A549 (cell line): ENCODE results near the gene LIG1.

Experiments
- CBX2 ChIP-seq: fragments of 200-600 bp; sonication (generic); IDR thresholded peaks from 2 replicates; pipeline ENCODE4 v1.6.1; 2016; ENCODE audit warnings: low read depth, mild to moderate bottlenecking, borderline replicate concordance
- EP300 ChIP-seq, 2 experiments: fragments of >200 bp; sonication (Bioruptor Twin); formaldehyde crosslinking; IDR thresholded peaks; 2 replicates in 1 of 2; 3 replicates in 1 of 2; pipeline ENCODE4 v1.6.1; 2016 to 2017
- HDAC2 ChIP-seq: fragments of 200-600 bp; sonication (generic); IDR thresholded peaks from 2 replicates; pipeline ENCODE4 v1.6.1; 2016
- HOXA7 ChIP-seq: fragments of 250-450 bp; sonication (Bioruptor Pico); IDR thresholded peaks from 2 replicates; pipeline ENCODE4 v1.5.0; 2020; ENCODE audit warnings: mild to moderate bottlenecking, moderate library complexity
- POLR2A ChIP-seq: IDR thresholded peaks from 2 replicates; pipeline ENCODE4 v1.6.1; 2012; ENCODE audit warnings: mild to moderate bottlenecking, low read length
- RCOR1 ChIP-seq: fragments of 150-350 bp; IDR thresholded peaks from 2 replicates; pipeline ENCODE4 v1.6.1; 2014; ENCODE audit warnings: antibody characterized with exemption, low read length, low read depth
- ZFP36 ChIP-seq: fragments of 450-650 bp; IDR thresholded peaks from 2 replicates; pipeline ENCODE4 v1.6.1; 2014; ENCODE audit warnings: borderline replicate concordance; ENCODE audit not compliant: partially characterized antibody
- TF ChIP-seq, protein P1 (sequence below): fragments of >200 bp; sonication (Bioruptor Twin); formaldehyde crosslinking; IDR thresholded peaks from 3 replicates; pipeline ENCODE4 v1.5.1; 2016
- TF ChIP-seq, protein P2 (sequence below): fragments of 250-450 bp; sonication (Bioruptor Pico); IDR thresholded peaks from 2 replicates; pipeline ENCODE4 v1.5.0; 2021; ENCODE audit warnings: mild to moderate bottlenecking, moderate library complexity, borderline replicate concordance

DNA sequence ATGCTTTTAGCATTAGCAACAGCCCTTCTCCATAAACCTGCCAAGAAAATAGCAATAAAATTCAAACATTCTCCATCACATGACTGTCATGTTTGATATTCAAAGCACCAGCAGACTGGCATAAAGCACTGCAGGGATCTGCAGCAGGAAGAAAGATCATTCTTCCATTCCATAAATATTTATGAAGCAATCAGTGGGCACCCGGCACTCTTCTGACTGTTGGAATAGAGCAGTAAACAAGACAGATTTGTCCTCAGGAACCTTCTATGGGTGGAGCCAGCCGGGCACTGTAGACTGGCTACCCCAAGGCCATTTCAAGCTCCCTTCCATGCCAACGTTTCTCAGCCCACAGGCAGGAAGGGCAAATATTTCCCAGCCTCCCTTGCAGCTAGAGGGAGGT lies 85.1 kb downstream of the LIG1 start:
- TF ChIP-seq, protein P1, sequence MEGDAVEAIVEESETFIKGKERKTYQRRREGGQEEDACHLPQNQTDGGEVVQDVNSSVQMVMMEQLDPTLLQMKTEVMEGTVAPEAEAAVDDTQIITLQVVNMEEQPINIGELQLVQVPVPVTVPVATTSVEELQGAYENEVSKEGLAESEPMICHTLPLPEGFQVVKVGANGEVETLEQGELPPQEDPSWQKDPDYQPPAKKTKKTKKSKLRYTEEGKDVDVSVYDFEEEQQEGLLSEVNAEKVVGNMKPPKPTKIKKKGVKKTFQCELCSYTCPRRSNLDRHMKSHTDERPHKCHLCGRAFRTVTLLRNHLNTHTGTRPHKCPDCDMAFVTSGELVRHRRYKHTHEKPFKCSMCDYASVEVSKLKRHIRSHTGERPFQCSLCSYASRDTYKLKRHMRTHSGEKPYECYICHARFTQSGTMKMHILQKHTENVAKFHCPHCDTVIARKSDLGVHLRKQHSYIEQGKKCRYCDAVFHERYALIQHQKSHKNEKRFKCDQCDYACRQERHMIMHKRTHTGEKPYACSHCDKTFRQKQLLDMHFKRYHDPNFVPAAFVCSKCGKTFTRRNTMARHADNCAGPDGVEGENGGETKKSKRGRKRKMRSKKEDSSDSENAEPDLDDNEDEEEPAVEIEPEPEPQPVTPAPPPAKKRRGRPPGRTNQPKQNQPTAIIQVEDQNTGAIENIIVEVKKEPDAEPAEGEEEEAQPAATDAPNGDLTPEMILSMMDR: no peak
- TF ChIP-seq EP300 (IDR thresholded peaks at IDR 0.05) (no peak), POLR2A (no peak), RCOR1 (no peak), HDAC2 (no peak), CBX2 (no peak), ZFP36 (no peak), HOXA7 (CRISPR knock-in tag) (no peak)
- TF ChIP-seq, protein P2, sequence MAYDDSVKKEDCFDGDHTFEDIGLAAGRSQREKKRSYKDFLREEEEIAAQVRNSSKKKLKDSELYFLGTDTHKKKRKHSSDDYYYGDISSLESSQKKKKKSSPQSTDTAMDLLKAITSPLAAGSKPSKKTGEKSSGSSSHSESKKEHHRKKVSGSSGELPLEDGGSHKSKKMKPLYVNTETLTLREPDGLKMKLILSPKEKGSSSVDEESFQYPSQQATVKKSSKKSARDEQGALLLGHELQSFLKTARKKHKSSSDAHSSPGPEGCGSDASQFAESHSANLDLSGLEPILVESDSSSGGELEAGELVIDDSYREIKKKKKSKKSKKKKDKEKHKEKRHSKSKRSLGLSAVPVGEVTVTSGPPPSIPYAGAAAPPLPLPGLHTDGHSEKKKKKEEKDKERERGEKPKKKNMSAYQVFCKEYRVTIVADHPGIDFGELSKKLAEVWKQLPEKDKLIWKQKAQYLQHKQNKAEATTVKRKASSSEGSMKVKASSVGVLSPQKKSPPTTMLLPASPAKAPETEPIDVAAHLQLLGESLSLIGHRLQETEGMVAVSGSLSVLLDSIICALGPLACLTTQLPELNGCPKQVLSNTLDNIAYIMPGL (CRISPR knock-in tag): no peak
